HEK293 (cell line): ENCODE measurements around the gene CLCF1.
"Not testable (repeated sequence)": the region's sequence is repeated elsewhere in the genome, so short reads cannot be mapped to it uniquely, and the experiment has no call there.

Experiments
- CTCF ChIA-PET: fragments of 350-600 bp; formaldehyde crosslinking; extraction: SDS; loops from one replicate; lab custom pipeline; 2021; ENCODE audit warnings: antibody characterized with exemption; lab: Yijun Ruan, JAX
- POLR2A ChIA-PET: fragments of 300-600 bp; formaldehyde crosslinking; extraction: SDS; loops from one replicate; lab custom pipeline; 2020; ENCODE audit warnings: antibody characterized with exemption, inconsistent platforms; lab: Yijun Ruan, JAX
- H3K27ac ChIP-seq: fragments of 200-500 bp; sonication (Bioruptor generic); 2 replicates; pipeline ENCODE4 v1.5.1; 2014; ENCODE audit warnings: low read depth, low read length, control low read depth, inconsistent platforms; ENCODE audit errors: extremely low read depth
- H3K36me3 ChIP-seq, 2 experiments: fragments of 200-500 bp in 1 of 2; sonication (Bioruptor generic) in 1 of 2; 1 replicate in 1 of 2; 2 replicates in 1 of 2; pipeline ENCODE4 v1.5.1; 2014 to 2017; ENCODE audit warnings: inconsistent platforms in 2 of 2, low read length in 2 of 2; ENCODE audit not compliant: control insufficient read depth in 2 of 2, insufficient read depth in 1 of 2
- H3K4me1 ChIP-seq: fragments of 200-500 bp; sonication (Bioruptor generic); 2 replicates; pipeline ENCODE4 v1.5.1; 2014; ENCODE audit warnings: mild to moderate bottlenecking, low read length, inconsistent platforms; ENCODE audit not compliant: control insufficient read depth, insufficient read depth
- H3K4me3 ChIP-seq: 2 replicates; pipeline ENCODE4 v1.5.1; 2011; ENCODE audit warnings: low read depth, mild to moderate bottlenecking, control low read depth, low read length, moderate library complexity
- H3K9me3 ChIP-seq: fragments of 200-500 bp; sonication (Bioruptor generic); 2 replicates; pipeline ENCODE4 v1.5.1; 2014; ENCODE audit warnings: low read depth, low read length, inconsistent platforms; ENCODE audit not compliant: control insufficient read depth, insufficient read depth
- GLIS2 ChIP-seq: fragments of 450-650 bp; formaldehyde crosslinking; IDR thresholded peaks from 2 replicates; pipeline ENCODE4 v1.5.1; 2016; ENCODE audit warnings: missing biosample characterization, missing genetic modification characterization
- KLF9 ChIP-seq: fragments of 450-650 bp; formaldehyde crosslinking; IDR thresholded peaks from 2 replicates; pipeline ENCODE4 v1.5.1; 2016; ENCODE audit warnings: missing biosample characterization, missing genetic modification characterization, low read depth
- MEIS1 ChIP-seq: sonication (generic); formaldehyde crosslinking; IDR thresholded peaks from 2 replicates; pipeline ENCODE4 v1.8.1; 2022; ENCODE audit warnings: missing genetic modification reagents, mild to moderate bottlenecking, borderline replicate concordance
- OSR2 ChIP-seq: fragments of 450-650 bp; formaldehyde crosslinking; IDR thresholded peaks from 2 replicates; pipeline ENCODE4 v1.5.1; 2016; ENCODE audit warnings: missing biosample characterization, missing genetic modification characterization
- SP7 ChIP-seq: fragments of 450-650 bp; formaldehyde crosslinking; IDR thresholded peaks from 2 replicates; pipeline ENCODE4 v1.5.1; 2016; ENCODE audit warnings: missing biosample characterization, missing genetic modification characterization
- ZBTB48 ChIP-seq: fragments of 450-650 bp; formaldehyde crosslinking; IDR thresholded peaks from 2 replicates; pipeline ENCODE4 v1.5.1; 2016; ENCODE audit warnings: missing biosample characterization, missing genetic modification characterization
- ZBTB8A ChIP-seq: fragments of 450-650 bp; formaldehyde crosslinking; IDR thresholded peaks from 2 replicates; pipeline ENCODE4 v1.5.1; 2016; ENCODE audit warnings: missing biosample characterization, missing genetic modification characterization
- ZNF169 ChIP-seq: fragments of 450-650 bp; formaldehyde crosslinking; IDR thresholded peaks from 2 replicates; pipeline ENCODE4 v1.5.1; 2016; ENCODE audit warnings: missing biosample characterization, missing genetic modification characterization
- ZNF335 ChIP-seq: fragments of 450-650 bp; formaldehyde crosslinking; conservative IDR thresholded peaks from 2 replicates; pipeline ENCODE4 v1.5.1; 2016; ENCODE audit warnings: missing biosample characterization, missing genetic modification characterization
- ZNF394 ChIP-seq: fragments of 450-650 bp; formaldehyde crosslinking; IDR thresholded peaks from 2 replicates; pipeline ENCODE4 v1.5.1; 2016; ENCODE audit warnings: missing biosample characterization, missing genetic modification characterization, mild to moderate bottlenecking, moderate library complexity, borderline replicate concordance
- ZNF677 ChIP-seq: fragments of 450-650 bp; IDR thresholded peaks from 2 replicates; pipeline ENCODE4 v1.5.0; 2018; ENCODE audit warnings: missing biosample characterization, mild to moderate bottlenecking, missing genetic modification characterization, moderate library complexity
- TF ChIP-seq, protein P1 (sequence below): fragments of 450-650 bp; formaldehyde crosslinking; IDR thresholded peaks from 2 replicates; pipeline ENCODE4 v1.5.1; 2017; ENCODE audit warnings: missing biosample characterization, mild to moderate bottlenecking, missing genetic modification characterization, moderate library complexity
- TF ChIP-seq, protein P2 (sequence below): fragments of 450-650 bp; formaldehyde crosslinking; IDR thresholded peaks from 2 replicates; pipeline ENCODE4 v1.5.1; 2016; ENCODE audit warnings: missing biosample characterization, missing genetic modification characterization
- TF ChIP-seq, protein P3 (sequence below): fragments of 450-650 bp; formaldehyde crosslinking; IDR thresholded peaks from 2 replicates; pipeline ENCODE4 v1.5.1; 2016; ENCODE audit warnings: missing biosample characterization, missing genetic modification characterization
- TF ChIP-seq, protein P4 (sequence below): fragments of 450-650 bp; formaldehyde crosslinking; optimal IDR thresholded peaks from 2 replicates; pipeline ENCODE3; 2016; ENCODE audit warnings: missing biosample characterization, mild to moderate bottlenecking, missing genetic modification characterization
- TF ChIP-seq, protein P5 (sequence below): fragments of 450-650 bp; formaldehyde crosslinking; conservative IDR thresholded peaks from 2 replicates; pipeline ENCODE4 v1.5.1; 2016; ENCODE audit warnings: low read depth, missing biosample characterization, missing genetic modification characterization

The CLCF1 gene

DNA sequence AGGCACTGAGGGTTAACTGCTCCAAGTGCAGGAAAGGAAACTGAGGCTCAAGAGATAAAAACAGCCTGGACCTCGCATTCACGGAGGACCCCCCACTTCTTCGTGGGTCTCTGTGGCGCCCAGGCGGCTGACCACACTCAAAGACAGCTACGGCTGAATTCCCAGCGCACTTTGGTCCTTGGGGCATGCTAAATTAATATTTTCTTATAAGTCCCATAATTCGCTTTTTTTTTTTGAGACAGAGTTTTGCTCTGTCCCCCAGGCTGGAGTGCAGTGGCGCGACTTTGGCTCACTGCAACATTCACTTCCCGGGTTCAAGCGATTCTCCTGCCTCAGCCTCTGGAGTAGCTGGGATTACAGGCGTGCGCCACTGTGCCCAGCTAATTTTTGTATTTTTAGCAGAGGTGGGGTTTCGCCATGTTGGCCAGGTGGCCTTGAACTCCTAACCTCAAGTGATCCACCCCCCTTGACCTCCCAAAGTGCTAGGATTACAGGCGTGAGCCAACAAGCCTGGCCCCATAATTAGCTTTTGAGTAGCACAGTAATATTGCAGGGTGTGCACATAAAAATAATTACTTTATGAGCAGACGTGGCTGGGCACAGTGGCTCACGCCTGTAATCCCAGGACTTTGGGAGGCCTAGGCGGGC lies 28.9 kb upstream of the CLCF1 start:
- ChIA-PET POLR2A (interaction anchor here (0.7 to 3.3 kb wide), 21 partner anchors 9 to 227 kb away, joined by 3 to 53 read pairs (median 7); partner anchors contain the start of genes GPR152, GSTP1, NUDT8 and PITPNM1), CTCF (interaction anchor here (0.5 to 2.8 kb wide), 21 partner anchors 10 to 475 kb away, joined by 3 to 20 read pairs (median 6); partner anchors contain the start of genes PITPNM1, RAD9A and TMEM134)
- peak overlapping the region; percentile 14 for H3K4me3 ChIP-seq
- not testable (repeated sequence) for H3K27ac ChIP-seq, H3K9me3 ChIP-seq, H3K4me1 ChIP-seq
- TF ChIP-seq, protein P1, sequence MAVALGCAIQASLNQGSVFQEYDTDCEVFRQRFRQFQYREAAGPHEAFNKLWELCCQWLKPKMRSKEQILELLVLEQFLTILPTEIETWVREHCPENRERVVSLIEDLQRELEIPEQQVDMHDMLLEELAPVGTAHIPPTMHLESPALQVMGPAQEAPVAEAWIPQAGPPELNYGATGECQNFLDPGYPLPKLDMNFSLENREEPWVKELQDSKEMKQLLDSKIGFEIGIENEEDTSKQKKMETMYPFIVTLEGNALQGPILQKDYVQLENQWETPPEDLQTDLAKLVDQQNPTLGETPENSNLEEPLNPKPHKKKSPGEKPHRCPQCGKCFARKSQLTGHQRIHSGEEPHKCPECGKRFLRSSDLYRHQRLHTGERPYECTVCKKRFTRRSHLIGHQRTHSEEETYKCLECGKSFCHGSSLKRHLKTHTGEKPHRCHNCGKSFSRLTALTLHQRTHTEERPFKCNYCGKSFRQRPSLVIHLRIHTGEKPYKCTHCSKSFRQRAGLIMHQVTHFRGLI (tag by site-specific recombination), result 0 out of 2 replicates have a peak, but pooled peaks have one; percentile 10
- TF ChIP-seq, protein P2, sequence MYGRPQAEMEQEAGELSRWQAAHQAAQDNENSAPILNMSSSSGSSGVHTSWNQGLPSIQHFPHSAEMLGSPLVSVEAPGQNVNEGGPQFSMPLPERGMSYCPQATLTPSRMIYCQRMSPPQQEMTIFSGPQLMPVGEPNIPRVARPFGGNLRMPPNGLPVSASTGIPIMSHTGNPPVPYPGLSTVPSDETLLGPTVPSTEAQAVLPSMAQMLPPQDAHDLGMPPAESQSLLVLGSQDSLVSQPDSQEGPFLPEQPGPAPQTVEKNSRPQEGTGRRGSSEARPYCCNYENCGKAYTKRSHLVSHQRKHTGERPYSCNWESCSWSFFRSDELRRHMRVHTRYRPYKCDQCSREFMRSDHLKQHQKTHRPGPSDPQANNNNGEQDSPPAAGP, result peak; percentile 63; the same call in 1 of the 2 replicates
- 0 out of 2 replicates have a peak, but pooled peaks have one; percentile 19 for TF ChIP-seq ZNF335 (tag by site-specific recombination)
- 0 out of 2 replicates have a peak, but pooled peaks have one; percentile 26 for TF ChIP-seq GLIS2 (tag by site-specific recombination)
- TF ChIP-seq ZBTB48 (tag by site-specific recombination), result peak; percentile 11; the same call in 1 of the 2 replicates
- peak; percentile 61 for TF ChIP-seq OSR2
- TF ChIP-seq SP7, result peak; percentile 85
- peak; percentile 15; the same call in 1 of the 2 replicates for TF ChIP-seq ZBTB8A (tag by site-specific recombination)
- peak; percentile 81 for TF ChIP-seq ZNF394 (tag by site-specific recombination)
- TF ChIP-seq, all 188 proteins: peak for 9; not testable (repeated sequence) for 179
- H3K36me3 ChIP-seq, result peaks cover 0 to 33% of the 10 kb centered on the region in 2 experiments; a peak in 1 of 3 replicates

DNA sequence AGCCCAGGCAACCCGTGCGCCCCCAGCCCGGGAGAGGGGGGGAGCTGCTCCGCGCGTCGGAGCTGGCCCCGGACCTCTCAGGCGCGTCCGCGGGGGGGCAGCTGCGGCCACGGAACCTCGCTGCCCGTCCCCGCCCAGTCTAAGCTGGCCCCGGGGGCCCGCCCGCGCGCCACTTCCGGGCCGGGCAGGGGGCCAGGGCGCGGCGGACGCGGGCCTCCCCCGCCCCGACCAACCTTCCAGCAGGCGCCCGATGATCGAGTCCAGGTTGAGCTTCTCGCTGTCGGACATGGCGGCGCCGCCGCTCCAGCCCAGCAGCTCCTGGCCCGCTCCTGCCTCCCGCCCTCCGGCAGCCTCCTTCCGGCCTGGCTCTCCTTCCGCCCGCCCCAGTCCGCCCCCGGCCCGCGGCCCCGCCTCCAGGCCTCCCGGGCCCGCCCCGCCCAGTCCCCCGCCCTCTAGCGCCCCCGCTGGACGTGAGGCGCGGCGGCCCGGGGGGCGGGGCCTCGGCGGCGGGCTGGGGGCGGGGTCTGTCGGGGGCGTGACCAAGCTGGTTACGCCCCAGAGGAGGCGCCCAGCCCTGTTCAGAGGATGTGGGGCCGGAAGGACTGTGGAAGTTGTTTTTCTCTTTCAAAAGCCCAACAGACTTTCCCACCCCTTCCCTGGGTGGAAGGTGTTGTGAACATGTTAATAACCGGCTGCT lies 28.2 kb upstream of the CLCF1 start, which contains the start of gene PPP1CA:
Gene PPP1CA (minus strand): TSS at position 364 of the 697 bp plus-strand sequence. CDS start 76 bp downstream, at position 288.
- Histone ChIP-seq H3K4me3 (peak within 1 kb of the TSS; percentile 79), H3K4me1 (no peaks in the 10 kb centered on the region), H3K36me3 (peaks cover 0 to 39% of the 10 kb centered on the region in 2 experiments; a peak in 1 of 3 replicates), H3K9me3 (no peaks in the 10 kb centered on the region), H3K27ac (peak within 1 kb of the TSS; percentile 88)
- CTCF ChIA-PET, result interaction anchor here (0.5 to 2.8 kb wide), 26 partner anchors 9 to 475 kb away, joined by 3 to 20 read pairs (median 5); partner anchors contain the start of genes PITPNM1, RAD9A and TMEM134
- POLR2A ChIA-PET, result interaction anchor here (0.7 to 3.3 kb wide), 26 partner anchors 9 to 228 kb away, joined by 3 to 53 read pairs (median 6); partner anchors contain the start of genes AIP, CORO1B, GPR152 and GSTP1
- no peak for TF ChIP-seq MEIS1 (CRISPR knock-in tag)
- TF ChIP-seq, protein P3, sequence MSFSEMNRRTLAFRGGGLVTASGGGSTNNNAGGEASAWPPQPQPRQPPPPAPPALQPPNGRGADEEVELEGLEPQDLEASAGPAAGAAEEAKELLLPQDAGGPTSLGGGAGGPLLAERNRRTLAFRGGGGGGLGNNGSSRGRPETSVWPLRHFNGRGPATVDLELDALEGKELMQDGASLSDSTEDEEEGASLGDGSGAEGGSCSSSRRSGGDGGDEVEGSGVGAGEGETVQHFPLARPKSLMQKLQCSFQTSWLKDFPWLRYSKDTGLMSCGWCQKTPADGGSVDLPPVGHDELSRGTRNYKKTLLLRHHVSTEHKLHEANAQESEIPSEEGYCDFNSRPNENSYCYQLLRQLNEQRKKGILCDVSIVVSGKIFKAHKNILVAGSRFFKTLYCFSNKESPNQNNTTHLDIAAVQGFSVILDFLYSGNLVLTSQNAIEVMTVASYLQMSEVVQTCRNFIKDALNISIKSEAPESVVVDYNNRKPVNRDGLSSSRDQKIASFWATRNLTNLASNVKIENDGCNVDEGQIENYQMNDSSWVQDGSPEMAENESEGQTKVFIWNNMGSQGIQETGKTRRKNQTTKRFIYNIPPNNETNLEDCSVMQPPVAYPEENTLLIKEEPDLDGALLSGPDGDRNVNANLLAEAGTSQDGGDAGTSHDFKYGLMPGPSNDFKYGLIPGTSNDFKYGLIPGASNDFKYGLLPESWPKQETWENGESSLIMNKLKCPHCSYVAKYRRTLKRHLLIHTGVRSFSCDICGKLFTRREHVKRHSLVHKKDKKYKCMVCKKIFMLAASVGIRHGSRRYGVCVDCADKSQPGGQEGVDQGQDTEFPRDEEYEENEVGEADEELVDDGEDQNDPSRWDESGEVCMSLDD, result peak; percentile 4; the same call in 1 of the 2 replicates
- TF ChIP-seq, protein P4, sequence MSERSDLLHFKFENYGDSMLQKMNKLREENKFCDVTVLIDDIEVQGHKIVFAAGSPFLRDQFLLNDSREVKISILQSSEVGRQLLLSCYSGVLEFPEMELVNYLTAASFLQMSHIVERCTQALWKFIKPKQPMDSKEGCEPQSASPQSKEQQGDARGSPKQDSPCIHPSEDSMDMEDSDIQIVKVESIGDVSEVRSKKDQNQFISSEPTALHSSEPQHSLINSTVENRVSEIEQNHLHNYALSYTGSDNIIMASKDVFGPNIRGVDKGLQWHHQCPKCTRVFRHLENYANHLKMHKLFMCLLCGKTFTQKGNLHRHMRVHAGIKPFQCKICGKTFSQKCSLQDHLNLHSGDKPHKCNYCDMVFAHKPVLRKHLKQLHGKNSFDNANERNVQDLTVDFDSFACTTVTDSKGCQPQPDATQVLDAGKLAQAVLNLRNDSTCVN (tag by site-specific recombination), result peak; percentile 10
- no peak for TF ChIP-seq ZNF677
- TF ChIP-seq, protein P1 (tag by site-specific recombination), result peak; percentile 94
- TF ChIP-seq KLF9 (tag by site-specific recombination), result no peak
- peak; percentile 1; the same call in 1 of the 2 replicates for TF ChIP-seq ZNF335 (tag by site-specific recombination)
- 0 out of 2 replicates have a peak, but pooled peaks have one; percentile 34 for TF ChIP-seq ZBTB8A (tag by site-specific recombination)
- TF ChIP-seq ZNF169 (tag by site-specific recombination), result no peak
- TF ChIP-seq, protein P5, sequence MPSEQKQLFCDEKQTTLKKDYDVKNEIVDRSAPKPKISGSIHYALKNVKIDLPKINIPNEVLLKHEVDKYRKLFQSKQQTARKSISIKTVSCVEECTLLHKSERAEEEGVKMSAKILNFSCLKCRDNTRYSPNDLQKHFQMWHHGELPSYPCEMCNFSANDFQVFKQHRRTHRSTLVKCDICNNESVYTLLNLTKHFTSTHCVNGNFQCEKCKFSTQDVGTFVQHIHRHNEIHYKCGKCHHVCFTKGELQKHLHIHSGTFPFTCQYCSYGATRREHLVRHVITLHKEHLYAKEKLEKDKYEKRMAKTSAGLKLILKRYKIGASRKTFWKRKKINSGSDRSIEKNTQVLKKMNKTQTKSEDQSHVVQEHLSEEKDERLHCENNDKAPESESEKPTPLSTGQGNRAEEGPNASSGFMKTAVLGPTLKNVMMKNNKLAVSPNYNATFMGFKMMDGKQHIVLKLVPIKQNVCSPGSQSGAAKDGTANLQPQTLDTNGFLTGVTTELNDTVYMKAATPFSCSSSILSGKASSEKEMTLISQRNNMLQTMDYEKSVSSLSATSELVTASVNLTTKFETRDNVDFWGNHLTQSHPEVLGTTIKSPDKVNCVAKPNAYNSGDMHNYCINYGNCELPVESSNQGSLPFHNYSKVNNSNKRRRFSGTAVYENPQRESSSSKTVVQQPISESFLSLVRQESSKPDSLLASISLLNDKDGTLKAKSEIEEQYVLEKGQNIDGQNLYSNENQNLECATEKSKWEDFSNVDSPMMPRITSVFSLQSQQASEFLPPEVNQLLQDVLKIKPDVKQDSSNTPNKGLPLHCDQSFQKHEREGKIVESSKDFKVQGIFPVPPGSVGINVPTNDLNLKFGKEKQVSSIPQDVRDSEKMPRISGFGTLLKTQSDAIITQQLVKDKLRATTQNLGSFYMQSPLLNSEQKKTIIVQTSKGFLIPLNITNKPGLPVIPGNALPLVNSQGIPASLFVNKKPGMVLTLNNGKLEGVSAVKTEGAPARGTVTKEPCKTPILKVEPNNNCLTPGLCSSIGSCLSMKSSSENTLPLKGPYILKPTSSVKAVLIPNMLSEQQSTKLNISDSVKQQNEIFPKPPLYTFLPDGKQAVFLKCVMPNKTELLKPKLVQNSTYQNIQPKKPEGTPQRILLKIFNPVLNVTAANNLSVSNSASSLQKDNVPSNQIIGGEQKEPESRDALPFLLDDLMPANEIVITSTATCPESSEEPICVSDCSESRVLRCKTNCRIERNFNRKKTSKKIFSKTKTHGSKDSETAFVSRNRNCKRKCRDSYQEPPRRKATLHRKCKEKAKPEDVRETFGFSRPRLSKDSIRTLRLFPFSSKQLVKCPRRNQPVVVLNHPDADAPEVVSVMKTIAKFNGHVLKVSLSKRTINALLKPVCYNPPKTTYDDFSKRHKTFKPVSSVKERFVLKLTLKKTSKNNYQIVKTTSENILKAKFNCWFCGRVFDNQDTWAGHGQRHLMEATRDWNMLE (tag by site-specific recombination), result no peak
